CD4-positive, alpha-beta T cell (primary cell): Measurements from ENCODE around the gene HOXA13. TPM values are rescaled to one million over a fixed set of nuclear protein-coding genes. Genes with fewer than 3 reads are reported as not detected.

Experiments used
- ATAC-seq: fragments of 200-7000 bp; cut with Tn5 transposase; one replicate; pipeline ENCODE4 v1.10.0; 2022; ENCODE audit warnings: mild to moderate bottlenecking; ENCODE audit not compliant: poor library complexity
- CTCF ChIA-PET: fragments of 350-600 bp; sonication (Branson Sonifier 250); formaldehyde crosslinking; loops from one replicate; lab custom pipeline; 2021; ENCODE audit warnings: antibody characterized with exemption, inconsistent platforms; lab: Charles Lee
- POLR2A ChIA-PET: fragments of 350-600 bp; sonication (Branson Sonifier 250); formaldehyde crosslinking; loops from one replicate; lab custom pipeline; 2021; ENCODE audit warnings: antibody characterized with exemption, inconsistent platforms; lab: Charles Lee
- DNase-seq, 14 experiments: peaks; one replicate each; pipeline ENCODE4 v3.0.0-alpha.2; 2013 to 2020; ENCODE audit warnings: mixed read lengths in 2 of 14
- H3K27ac ChIP-seq, 2 donors: one replicate each; pipeline versions ENCODE4 v1.5.1 to v1.7.0; 2013; ENCODE audit warnings: low read length in 2 of 2, low read depth in 1 of 2, mild to moderate bottlenecking in 1 of 2
- H3K27me3 ChIP-seq, 2 experiments: 1 replicate in 1 of 2; 2 replicates in 1 of 2; pipeline versions ENCODE4 v1.6.1 to v1.7.0; 2013; ENCODE audit warnings: low read length in 2 of 2, control low read depth in 1 of 2, mild to moderate bottlenecking in 1 of 2, moderate library complexity in 1 of 2; ENCODE audit not compliant: insufficient read depth in 2 of 2, control insufficient read depth in 1 of 2
- H3K36me3 ChIP-seq: one replicate; pipeline ENCODE4 v1.6.1; 2013; ENCODE audit warnings: low read length, control low read depth; ENCODE audit not compliant: insufficient read depth
- H3K4me1 ChIP-seq: one replicate; pipeline ENCODE4 v1.6.1; 2013; ENCODE audit warnings: low read length, control low read depth; ENCODE audit not compliant: insufficient read depth
- H3K4me3 ChIP-seq: one replicate; pipeline ENCODE4 v1.5.1; 2013; ENCODE audit warnings: mild to moderate bottlenecking, low read length, moderate library complexity
- H3K9me3 ChIP-seq, 2 experiments: 1 replicate in 1 of 2; 2 replicates in 1 of 2; pipeline versions ENCODE4 v1.6.1 to v1.7.0; 2013; ENCODE audit warnings: low read length in 2 of 2, mild to moderate bottlenecking in 2 of 2, control low read depth in 1 of 2, moderate library complexity in 1 of 2; ENCODE audit not compliant: control insufficient read depth in 1 of 2, insufficient read depth in 1 of 2
- H3K27ac Mint-ChIP-seq: one replicate; pipeline ENCODE4 v1.8.0; 2020; ENCODE audit warnings: mixed read lengths
- H3K27me3 Mint-ChIP-seq: one replicate; pipeline ENCODE4 v1.8.0; 2021; ENCODE audit warnings: mixed read lengths
- H3K36me3 Mint-ChIP-seq: one replicate; pipeline ENCODE4 v1.8.0; 2021; ENCODE audit warnings: low read depth, mixed read lengths
- H3K4me1 Mint-ChIP-seq: one replicate; pipeline ENCODE4 v1.8.0; 2021; ENCODE audit warnings: low read depth, mixed read lengths
- H3K4me3 Mint-ChIP-seq: one replicate; pipeline ENCODE4 v1.8.0; 2020; ENCODE audit warnings: mild to moderate bottlenecking, mixed read lengths
- H3K9me3 Mint-ChIP-seq: one replicate; pipeline ENCODE4 v1.8.0; 2020; ENCODE audit warnings: mixed read lengths
- CTCF ChIP-seq: fragments of 200-600 bp; IDR thresholded peaks from one replicate; pipeline ENCODE4 v1.8.0; 2022; ENCODE audit warnings: antibody characterized with exemption, mild to moderate bottlenecking
- intact Hi-C, 2 experiments: fragments of 100-400 bp; cut with DNase I in 1 of 2; cut with micrococcal nuclease in 1 of 2; formaldehyde crosslinking; loops; one replicate each; pipeline versions ENCODE4 v1.15.1 to v1.9.0; 2023 to 2025; cut with DNase I, micrococcal nuclease
- total RNA-seq, 174 experiments: library from RNA in 2 of 174; stranded (reverse) in 2 of 174; gene quantifications; one replicate each; pipeline ENCODE4 v1.2.3 and lab custom pipeline; 2021 to 2026

The HOXA13 gene
- total RNA-seq, 2 experiments from 2014 or later, result not detected

GRCh38 chr7:27212497-27213432 is 12.9 kb upstream of the HOXA13 start:
- TF ChIP-seq CTCF, result no peak
- Histone ChIP-seq H3K36me3 (no peaks in the 10 kb centered on the region), H3K4me1 (peaks cover 21% of the 10 kb centered on the region), H3K27me3 (peaks cover 82 to 96% of the 10 kb centered on the region in 2 experiments), H3K4me3 (no peak overlapping the region), H3K27ac (no peak overlapping the region), H3K9me3 (peaks cover 0 to 18% of the 10 kb centered on the region in 2 experiments)
- intact Hi-C loops, result loop anchor here (5.0 kb wide), 4 partner anchors 360 to 810 kb away; no protein-coding TSS in a partner anchor
- Mint-ChIP-seq H3K4me3 (peak overlapping the region; percentile 8), H3K9me3 (no peaks in the 10 kb centered on the region), H3K27me3 (peaks cover 97% of the 10 kb centered on the region), H3K4me1 (peaks cover 16% of the 10 kb centered on the region), H3K27ac (no peak overlapping the region), H3K36me3 (no peaks in the 10 kb centered on the region)
- POLR2A ChIA-PET, result no interaction called here
- DNase-seq (no peak), ATAC-seq (peak; percentile 34)
- CTCF ChIA-PET, result no interaction called here

DNA sequence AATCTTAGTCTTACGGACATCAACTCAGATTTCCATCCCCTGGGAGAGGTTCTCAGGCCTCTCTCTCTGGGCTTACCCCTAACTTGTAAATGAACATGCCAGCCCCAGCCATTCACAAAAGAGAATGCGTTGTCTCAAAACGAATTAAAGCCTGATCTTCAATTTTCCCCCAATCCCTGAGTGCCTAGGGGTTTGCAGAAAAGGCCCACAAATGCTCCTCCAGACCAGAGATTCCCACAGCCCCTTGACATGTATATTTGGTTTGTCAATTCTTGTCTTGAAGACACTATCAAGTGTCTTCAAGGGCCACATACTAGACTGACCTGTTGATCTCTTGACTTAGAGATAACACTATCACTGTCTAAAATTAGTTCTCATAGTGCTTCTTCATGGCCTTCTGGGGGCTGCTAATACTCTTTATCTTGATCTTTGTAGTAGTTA is 11.9 kb upstream of the HOXA13 start:
- Mint-ChIP-seq H3K4me1 (peaks cover 16% of the 10 kb centered on the region), H3K27ac (no peak overlapping the region), H3K27me3 (peaks cover 98% of the 10 kb centered on the region), H3K4me3 (no peak overlapping the region), H3K9me3 (no peaks in the 10 kb centered on the region), H3K36me3 (no peaks in the 10 kb centered on the region)
- Histone ChIP-seq H3K27me3 (peaks cover 81 to 100% of the 10 kb centered on the region in 2 experiments), H3K4me3 (no peak overlapping the region), H3K27ac (no peak overlapping the region), H3K4me1 (peaks cover 21% of the 10 kb centered on the region), H3K9me3 (peaks cover 0 to 18% of the 10 kb centered on the region in 2 experiments), H3K36me3 (no peaks in the 10 kb centered on the region)
- CTCF ChIA-PET, result interaction anchor here (0.8 to 1.2 kb wide), 2 partner anchors 12 to 32 kb away, joined by 4 read pairs; partner anchors contain the start of gene HOXA13
- ATAC-seq, result no peak
- DNase-seq, result no peak
- POLR2A ChIA-PET, result no interaction called here
- no peak for TF ChIP-seq CTCF
- intact Hi-C loops, result loop anchor here (5.0 kb wide), 4 partner anchors 361 to 811 kb away; no protein-coding TSS in a partner anchor

DNA sequence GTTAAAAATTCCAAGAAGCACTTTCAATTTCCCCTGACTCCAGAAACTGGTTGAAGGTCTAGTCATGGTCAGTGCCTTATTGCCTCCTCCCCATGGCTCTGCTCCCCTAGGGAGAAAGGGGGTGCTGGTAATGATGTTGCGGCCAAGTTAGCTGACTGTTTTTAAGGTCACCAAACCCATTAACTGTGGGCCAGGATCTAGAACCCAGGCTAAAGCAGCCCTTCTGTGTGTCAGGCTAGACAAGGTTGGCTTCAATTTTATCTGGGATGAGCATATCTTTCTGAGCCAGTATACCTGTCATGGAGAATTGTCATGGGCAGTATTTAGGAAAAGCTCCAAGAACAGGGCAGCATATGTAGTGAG is 11.2 kb upstream of the HOXA13 start:
- Mint-ChIP-seq H3K27me3 (peaks cover 98% of the 10 kb centered on the region), H3K4me1 (peaks cover 17% of the 10 kb centered on the region), H3K27ac (no peak overlapping the region), H3K4me3 (no peak overlapping the region), H3K9me3 (no peaks in the 10 kb centered on the region), H3K36me3 (no peaks in the 10 kb centered on the region)
- H3K4me3 ChIP-seq, result no peak overlapping the region
- peaks cover 22% of the 10 kb centered on the region for H3K4me1 ChIP-seq
- intact Hi-C loops, result loop anchor here (5.0 kb wide), 4 partner anchors 361 to 811 kb away; no protein-coding TSS in a partner anchor
- DNase-seq, result no peak
- H3K9me3 ChIP-seq, result peaks cover 0 to 19% of the 10 kb centered on the region in 2 experiments
- no peaks in the 10 kb centered on the region for H3K36me3 ChIP-seq
- no peak for TF ChIP-seq CTCF
- ATAC-seq, result no peak
- CTCF ChIA-PET, result interaction anchor here (0.8 to 1.9 kb wide), 4 partner anchors 12 to 809 kb away, joined by 4 read pairs; partner anchors contain the start of gene HOXA13
- peaks cover 79 to 100% of the 10 kb centered on the region in 2 experiments for H3K27me3 ChIP-seq
- no peak overlapping the region for H3K27ac ChIP-seq
- POLR2A ChIA-PET, result no interaction called here
